GM12875 (cell line): ENCODE results near the gene CDKL1.

Source experiments
- H3K4me3 ChIP-seq: one replicate; pipeline ENCODE4 v1.5.1; 2011; ENCODE audit warnings: low read depth, low read length, control low read depth
- TF ChIP-seq, protein P1 (sequence below): IDR thresholded peaks from 2 replicates; pipeline ENCODE4 v1.5.1; 2011; ENCODE audit warnings: low read depth, mild to moderate bottlenecking, control low read depth, inconsistent platforms, low read length, moderate library complexity, borderline replicate concordance; ENCODE audit not compliant: insufficient read depth

The CDKL1 gene

DNA sequence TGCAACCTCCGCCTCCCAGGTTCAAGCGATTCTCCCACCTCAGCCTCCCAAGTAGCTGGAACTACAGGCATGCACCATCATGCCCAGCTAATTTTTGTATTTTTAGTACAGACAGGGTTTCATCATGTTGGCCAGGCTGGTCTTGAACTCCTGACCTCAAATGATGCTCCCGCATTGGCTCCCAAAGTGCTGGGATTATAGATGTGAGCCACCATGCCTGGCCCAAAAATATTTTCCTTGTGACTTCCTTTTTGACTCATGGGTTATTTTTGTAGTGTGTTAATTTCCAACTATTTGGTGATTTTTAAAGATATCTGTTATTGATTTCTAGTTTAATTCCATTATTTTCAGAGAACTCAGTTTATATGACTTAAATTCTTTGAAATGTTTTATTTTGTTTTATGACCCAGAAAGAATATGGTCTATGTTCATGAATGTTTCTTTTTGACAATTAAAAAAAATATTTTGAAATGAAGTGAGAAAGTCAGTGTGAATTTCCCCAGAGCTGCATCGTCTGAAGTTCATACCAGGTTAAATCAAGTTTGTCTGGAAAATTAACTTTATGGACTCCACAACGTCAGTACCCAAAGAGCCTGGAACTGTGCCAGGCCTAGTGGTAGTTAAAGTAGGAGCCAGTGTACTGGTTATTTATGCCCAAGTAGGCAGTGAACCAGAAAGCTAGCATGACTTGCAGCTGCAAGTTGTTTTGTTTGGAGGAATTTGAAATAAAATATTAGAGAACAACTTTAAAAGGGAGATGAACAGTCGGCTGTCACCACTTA lies 2.8 kb upstream of the CDKL1 start:
- no peak overlapping the region for H3K4me3 ChIP-seq
- TF ChIP-seq, protein P1, sequence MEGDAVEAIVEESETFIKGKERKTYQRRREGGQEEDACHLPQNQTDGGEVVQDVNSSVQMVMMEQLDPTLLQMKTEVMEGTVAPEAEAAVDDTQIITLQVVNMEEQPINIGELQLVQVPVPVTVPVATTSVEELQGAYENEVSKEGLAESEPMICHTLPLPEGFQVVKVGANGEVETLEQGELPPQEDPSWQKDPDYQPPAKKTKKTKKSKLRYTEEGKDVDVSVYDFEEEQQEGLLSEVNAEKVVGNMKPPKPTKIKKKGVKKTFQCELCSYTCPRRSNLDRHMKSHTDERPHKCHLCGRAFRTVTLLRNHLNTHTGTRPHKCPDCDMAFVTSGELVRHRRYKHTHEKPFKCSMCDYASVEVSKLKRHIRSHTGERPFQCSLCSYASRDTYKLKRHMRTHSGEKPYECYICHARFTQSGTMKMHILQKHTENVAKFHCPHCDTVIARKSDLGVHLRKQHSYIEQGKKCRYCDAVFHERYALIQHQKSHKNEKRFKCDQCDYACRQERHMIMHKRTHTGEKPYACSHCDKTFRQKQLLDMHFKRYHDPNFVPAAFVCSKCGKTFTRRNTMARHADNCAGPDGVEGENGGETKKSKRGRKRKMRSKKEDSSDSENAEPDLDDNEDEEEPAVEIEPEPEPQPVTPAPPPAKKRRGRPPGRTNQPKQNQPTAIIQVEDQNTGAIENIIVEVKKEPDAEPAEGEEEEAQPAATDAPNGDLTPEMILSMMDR: no peak

DNA sequence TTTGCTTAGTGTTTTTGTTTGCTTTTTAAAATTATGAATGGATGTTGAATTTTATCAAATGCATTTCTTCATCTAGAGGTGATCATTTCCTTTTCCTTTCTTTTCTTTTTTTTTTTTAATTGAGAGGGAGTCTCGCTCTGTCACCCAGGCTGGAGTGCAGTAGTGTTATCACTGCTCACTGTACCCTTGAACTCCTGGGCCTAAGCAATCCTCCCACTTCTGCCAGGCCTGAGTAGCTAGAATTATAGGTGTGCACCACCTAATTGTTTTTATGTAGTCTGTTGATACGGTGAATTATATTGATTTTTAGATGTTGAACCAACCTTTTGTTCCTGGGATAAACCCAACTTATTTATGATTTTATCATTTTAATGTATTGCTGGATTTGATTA lies 1.5 kb upstream of the CDKL1 start:
- TF ChIP-seq, protein P1: no peak
- no peak overlapping the region for H3K4me3 ChIP-seq

DNA sequence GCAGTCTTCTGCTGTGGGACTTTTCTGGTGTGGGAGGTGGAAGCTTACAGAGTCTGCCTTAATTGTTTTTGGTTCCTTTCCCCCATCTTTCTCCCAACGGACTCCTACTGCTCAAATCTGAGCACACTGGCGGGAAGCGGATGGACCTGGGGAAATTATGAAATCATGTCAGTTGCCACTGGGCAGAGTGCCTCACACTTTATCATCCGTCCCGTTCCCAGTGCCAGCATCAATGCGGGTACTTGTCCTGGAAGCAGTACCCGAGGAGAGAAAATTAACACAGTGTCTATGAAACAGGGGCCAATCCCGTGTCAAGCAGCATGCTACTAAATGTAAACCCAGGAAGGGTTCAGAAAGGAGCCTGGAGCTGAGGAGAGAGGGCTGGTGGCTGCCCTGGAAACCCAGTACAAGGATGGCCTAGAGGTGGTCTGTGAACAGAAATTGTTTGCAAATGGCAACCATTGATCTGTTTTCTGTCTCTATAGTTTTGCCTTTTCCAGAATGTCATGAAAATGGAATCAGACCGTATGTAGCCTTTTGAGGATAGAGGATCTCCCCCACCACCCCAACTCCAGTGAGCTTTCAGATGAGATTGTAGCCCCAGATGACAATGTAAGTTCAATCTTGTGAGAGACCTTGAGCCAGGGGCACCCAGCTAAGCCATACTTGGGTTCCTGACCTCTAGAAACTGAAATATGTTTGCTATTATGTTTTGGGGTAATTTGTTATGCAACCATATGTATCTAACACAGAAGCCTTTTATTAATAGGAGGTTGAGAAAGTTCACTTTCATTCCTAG lies 908 bp upstream of the CDKL1 start:
- TF ChIP-seq, protein P1: no peak
- H3K4me3 ChIP-seq: peak overlapping the region; percentile 62

- H3K4me3 ChIP-seq: no peak overlapping the region
Measured at GRCh38 chr14:50395448-50395847, 1.2 kb downstream of the CDKL1 start.

GRCh38 chr14:50394713-50395112 lies 2.0 kb downstream of the CDKL1 start:
- TF ChIP-seq, protein P1: no peak

More at GRCh38 chr14:50395448-50395847, 1.2 kb downstream of the CDKL1 start:
- TF ChIP-seq, protein P1: no peak

DNA sequence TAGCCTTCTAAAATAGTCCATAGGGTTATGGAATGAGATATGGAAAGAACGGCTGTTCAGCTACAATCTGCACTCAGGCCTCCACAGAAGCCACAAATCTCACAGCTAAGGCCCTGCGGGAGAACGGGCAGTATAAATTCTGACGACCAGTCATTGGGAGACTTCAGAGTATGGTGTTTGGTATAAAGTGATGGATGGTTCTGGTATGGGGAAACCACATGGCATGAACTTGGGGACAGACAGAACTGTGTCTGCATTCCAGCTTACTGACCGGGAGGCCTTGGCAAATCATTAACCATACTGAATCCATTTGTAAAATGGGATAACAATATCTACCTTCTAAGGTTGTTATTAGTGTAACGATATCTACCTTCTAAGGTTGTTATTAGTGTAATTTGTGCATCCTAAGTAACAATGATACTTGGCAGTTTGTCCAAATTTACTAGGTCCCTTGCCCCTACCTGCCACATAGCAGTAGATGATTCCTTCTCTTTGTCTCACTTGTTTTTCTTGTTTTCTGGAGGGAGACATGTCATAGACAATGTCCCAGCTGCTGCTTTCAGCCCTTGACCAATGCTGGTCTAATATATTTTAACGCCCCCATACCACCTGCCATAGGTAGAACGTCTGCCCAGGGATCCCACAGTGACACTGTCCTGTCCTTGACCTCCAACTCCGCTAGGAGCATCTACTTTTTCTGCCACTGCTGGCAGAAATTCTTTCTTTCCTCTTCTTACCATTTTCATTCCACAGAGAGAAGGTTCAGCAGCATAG lies 6.8 kb downstream of the CDKL1 start:
- TF ChIP-seq, protein P1: no peak

More at GRCh38 chr14:50394713-50395112, 2.0 kb downstream of the CDKL1 start:
- no peak overlapping the region for H3K4me3 ChIP-seq

More for the DNA sequence above, 6.8 kb downstream of the CDKL1 start:
- no peak overlapping the region for H3K4me3 ChIP-seq
